Colon (tissue), 2 donors: ENCODE results near the gene SMCO1.
"Not testable (repeated sequence)": the region's sequence is repeated elsewhere in the genome, so short reads cannot be mapped to it uniquely, and the experiment has no call there.

Experiments
- FAIRE-seq: peaks from 2 replicates; lab custom pipeline; 2012; peaks lifted over from hg19 to GRCh38; lab: Jason Lieb, UNC
- donor health status: control.
- donor health status: control.

Gene SMCO1, protein sequence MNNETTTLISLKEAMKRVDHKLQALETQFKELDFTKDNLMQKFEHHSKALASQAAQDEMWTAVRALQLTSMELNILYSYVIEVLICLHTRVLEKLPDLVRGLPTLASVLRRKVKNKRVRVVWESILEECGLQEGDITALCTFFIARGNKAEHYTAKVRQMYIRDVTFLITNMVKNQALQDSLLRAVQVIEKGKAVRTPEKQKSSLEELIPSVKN

DNA sequence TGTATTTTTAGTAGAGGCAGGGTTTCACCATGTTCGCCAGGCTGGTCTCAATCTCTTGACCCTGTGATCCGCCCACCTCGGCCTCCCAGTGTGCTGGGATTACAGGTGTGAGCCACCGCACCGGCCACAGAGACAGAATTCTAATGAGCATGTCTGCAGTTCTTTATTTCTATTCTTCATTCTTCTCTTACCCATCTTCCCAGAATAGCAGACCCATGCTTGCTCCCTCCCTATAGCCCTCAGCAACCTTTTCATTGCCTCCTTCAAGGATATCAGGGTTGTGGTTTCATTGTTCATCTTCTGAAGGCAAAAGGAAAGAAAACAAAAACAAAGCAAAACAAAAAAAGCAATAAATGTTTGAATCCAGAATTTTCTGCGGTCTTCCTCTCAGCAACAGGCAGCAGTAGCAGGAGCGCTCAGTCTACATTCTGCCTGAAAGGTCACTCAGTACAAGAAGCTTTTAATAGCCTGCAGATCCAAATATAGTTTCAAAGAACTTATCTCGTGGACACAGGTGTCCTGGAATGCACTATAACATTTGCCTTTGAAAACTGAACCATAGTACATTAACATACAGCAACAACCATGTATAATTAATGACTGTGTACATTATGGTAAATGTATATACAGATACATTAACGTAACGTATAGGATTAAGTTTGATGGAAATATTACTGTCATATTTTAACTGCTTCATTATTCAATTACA, at the start of gene SMCO1:
Gene SMCO1, minus strand, starts transcription at position 434 of the 709 bp plus-strand sequence. Its CDS starts 137 bp downstream, at position 297.
- no peak for FAIRE-seq

DNA sequence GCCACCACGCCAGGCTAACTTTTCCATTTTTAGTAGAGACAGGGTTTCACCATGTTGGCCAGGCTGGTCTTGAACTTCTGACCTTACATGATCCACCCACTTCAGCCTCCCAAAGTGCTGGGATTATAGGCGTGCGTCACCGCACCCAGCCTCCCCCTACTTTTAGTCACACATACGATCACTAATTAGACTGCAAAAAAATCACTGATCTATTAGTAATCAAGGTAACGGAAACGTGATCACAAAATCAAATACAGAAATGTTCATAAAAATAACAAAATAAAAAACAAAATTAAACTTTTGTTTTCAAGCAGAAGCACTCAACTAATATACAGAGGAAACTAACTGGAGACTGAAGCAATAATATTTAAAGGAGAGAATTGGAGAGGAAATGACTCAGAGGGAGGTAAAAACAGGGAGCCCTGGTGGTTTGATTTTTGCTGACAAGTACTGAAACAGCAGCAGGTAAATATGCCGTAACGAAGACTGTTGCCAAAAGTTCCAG, 48.6 kb upstream of the SMCO1 start:
- no peak for FAIRE-seq

DNA sequence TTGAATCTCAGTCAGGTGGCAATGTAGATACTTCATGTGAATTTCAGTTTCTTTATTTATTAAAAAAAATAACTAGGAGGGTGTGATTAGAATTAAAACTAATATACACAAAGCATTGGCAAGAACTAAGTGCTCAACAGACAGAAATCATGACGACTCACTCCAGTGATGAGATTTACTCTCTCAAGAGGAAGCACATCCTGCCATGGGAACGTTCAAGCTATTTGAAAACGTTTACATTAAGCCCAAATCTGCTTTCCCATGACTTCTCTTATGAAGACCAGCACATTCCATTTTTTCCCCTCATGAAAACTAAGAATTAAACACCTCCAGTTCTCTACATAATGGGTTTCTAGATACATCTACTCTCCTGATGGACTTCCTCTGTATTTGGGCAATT, 44.7 kb upstream of the SMCO1 start:
- FAIRE-seq = no peak

DNA sequence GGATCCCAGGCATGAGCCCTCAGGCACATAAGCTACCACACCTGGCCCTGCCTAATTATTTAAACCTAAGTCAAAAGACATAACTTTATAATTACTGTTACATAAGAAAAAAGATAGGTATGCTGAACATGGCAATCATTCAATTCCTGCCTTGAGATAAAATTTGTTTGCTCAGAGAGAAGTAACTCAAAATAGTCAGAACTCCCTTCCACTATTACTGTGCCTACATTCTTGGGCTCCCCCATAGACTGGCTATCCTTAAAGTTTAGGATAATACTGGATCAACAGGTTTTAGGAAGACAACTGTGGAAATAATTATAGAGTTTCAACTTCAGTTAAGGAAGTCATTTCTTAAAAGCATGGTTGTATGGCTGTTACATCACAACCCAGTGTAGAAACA, 43.3 kb upstream of the SMCO1 start:
- FAIRE-seq = no peak

DNA sequence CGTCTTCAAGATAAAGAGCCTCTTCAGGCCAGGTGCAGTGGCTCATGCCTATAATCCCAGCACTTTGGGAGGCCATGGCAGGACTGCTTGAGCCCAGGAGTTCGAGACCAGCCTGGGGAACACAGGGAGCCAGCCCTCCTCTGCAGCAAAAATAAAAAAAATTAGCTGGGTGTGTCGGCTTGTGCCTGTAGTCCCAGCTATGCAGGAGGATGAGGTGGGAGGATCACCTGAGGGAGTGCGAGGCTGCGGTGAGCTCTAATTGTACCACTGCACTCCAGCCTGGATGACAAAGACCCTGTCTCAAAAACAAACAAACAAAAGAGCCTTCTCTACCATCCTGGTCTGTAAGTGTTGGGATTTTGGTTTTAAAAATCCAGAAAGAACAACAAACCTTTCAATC, 42.1 kb upstream of the SMCO1 start:
- FAIRE-seq = no peak

DNA sequence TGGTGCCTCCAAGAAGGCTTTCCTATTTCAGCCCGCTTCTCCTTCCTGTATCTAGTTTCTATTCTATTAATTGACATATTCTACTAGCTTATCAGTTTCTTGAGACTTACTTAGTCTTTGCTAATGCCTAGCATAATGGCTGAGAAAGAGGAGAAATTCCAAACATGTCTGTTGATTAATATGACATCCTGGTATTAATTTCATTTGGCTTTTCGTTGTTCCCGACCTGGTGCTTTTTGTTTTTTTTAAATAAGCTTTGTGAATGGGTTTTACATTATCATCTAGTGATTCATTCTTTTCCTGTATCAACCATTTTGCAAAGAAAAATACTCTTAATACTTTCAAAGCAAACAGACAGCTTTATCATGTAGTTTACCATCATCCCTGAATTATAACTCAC, 40.1 kb upstream of the SMCO1 start:
- no peak for FAIRE-seq

DNA sequence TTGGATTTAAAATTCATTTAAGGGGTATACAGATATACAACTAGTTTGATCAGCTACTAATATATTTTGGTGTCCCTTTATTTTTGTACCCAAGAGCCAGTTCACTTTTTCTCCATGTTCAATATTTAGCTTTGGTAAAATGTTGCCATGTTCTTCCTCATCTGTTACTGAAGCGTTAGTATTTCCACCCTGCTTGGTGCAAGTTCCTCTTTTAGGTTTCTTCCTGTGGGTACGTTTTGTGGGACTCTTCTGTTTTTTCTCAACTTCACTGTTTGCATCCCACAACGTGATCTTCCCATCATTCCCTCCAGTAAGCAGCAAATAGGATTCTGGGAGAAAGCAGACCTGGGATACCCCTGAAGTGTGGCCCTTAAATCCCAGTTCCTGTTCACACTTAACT, 39.1 kb upstream of the SMCO1 start:
- FAIRE-seq = no peak

DNA sequence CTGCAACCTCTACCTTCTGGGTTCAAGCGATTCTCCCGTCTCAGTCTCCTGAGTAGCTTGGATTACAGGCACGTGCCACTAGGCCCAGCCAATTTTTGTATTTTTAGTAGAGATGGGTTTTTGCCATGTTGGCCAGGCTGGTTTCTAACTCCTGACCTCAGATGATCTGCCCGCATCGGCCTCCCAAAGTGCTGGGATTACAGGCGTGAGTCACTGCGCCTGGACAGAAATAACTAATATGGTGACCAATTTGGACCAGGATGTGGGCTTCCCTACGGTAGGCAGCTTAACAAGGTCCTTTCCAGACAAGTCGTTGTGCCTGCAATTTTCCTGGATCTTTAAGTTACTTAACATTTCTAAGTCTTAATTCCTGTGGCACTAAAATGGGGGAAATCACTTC, 38.4 kb upstream of the SMCO1 start:
- FAIRE-seq = no peak

DNA sequence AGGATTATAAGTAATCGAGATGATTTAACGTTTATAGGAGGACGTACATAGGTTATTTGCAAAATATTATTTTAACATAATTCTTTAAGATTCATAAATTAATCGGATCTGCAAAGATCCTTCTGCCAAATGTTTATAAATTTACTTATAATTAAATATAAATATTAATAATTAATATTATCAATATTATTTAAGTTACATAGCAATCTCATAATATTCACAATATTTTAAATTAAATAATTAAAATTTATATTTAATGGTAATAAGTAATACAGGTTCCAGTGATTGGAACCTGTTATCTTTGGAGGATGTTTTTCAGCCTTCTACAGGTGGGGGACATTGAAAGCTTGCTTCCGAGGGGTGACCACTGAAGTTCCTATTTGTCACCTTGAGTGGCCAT, 37.1 kb upstream of the SMCO1 start:
- peak; percentile 87 for FAIRE-seq

DNA sequence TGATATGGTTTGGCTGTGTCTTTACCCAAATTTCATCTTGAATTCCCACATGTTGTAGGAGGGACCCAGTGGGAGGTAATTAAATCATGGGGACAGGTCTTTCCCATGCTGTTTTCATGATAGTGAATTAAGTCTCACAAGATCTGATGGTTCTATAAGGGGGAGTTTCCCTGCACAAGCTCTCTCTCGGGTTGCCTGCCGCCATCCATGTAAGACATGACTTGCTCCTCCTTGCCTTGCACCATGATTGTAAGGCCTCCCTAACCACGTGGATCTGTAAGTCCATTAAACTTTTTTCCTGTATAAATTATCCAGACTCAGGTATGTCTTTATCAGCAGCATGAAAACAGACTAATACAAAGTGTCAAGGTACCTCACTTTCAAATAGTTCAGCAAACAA, 35.0 kb upstream of the SMCO1 start:
- FAIRE-seq = not testable (repeated sequence)

DNA sequence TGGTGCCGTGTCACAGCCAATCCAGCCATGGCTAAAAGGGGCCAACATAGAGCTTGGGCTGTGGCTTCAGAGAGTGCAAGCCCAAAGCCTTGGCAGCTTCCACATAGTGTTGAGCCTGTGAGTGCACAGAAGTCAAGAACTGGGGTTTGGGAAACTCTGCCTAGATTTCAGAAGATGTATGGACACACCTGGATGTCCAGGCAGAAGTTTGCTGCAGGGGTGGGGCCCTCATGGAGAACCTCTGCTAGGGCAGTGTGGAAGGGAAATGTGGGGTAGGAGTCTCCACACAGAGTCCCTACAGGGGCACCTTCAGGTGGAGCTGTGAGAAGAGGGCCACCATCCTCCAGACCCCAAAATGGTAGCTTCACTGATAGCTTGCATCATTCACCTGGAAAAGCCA, 34.2 kb upstream of the SMCO1 start:
- FAIRE-seq = not testable (repeated sequence)

DNA sequence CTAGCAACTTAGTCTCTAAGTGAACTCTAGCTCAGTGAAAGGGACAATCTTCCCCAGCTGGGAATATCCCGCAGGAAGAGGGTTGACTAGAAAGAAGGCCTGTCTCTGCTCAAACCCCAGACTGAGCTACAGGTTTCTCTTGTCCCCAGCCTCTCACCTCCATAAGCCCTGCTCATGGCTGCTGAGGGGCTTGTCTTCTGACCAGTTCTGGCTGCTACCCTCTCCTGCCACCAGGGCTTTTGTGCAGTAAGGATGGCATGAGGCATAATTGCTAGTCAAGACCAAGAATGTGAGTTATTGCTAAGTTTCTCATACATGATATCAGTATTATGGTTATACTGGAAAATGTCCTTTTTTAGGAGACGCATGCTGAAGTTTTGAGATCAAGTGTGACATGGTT, 31.9 kb upstream of the SMCO1 start:
- FAIRE-seq = no peak

DNA sequence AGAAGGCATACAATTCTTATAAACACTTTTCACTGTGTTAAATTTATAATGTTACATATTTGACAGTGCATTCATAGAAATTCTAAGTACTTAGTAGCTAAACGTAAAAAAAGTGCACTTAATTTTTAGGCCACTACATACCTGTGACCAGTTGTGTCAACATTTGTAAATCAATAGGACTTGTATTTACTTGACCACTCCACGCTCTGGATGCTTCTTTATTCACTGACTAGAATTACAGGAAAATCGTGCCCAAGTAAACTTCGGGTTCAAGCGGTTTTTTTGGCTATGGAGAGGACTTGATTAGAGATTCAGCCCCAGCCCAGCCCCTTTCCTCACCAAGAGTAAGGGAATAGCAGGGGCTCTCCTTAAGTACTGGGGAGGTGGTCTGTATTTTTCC, 31.4 kb upstream of the SMCO1 start:
- no peak for FAIRE-seq

DNA sequence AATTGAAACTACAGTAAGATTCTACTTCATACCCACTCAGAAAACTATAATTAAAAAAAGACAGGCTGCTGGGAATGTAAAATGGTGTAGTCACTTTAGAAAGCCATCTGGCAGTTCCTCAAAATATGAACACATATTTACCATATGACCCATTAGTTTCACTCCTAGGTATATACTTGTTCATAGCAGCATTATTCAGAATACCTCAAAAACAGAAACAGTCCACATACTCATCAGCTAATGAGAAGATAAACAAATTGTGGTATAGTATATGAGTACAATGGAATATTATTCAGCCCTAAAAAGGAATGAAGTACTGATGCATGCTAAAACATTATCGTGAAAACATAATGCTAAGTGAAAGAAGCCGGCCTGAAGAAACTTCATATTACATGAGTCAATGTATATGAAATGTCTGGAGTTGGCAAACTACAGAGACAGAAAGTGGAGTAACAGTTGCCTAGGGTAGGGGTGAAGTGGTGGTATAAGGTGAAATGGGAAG, 29.4 kb upstream of the SMCO1 start:
- FAIRE-seq = no peak

DNA sequence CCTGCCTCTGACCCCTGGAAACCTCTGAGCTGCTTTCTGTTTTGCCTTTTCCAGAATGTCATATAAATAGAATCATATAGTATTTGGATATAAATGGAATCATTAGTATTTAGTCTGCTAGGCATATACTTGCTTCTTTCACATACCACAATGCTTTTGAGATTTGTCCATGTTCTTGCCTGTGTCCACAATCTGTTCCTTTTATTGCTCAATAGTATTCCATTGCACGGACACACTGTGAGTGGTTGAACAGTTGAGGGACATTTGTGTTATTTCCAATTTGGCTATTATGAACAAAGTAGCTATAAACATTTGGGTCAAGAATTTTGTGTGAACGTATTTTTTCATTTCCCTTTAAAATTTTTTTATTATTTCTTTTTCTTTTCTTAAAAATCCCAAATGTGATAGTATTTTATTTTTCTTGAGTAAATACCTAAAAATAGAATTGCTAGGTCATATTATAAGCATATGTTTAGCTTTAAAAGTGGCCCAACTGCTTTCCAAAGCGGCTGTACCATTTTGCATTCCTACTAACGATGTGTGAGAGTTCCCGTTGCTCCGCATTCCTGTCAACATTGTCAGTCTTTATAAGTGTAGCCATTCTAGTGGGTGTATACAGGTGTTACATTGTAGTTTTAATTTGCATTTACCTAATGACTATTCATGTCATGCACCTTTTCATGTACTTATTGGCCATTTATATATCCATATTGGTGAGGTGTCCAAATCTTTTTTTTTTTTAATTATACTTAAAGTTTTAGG, 26.7 kb upstream of the SMCO1 start:
- no peak for FAIRE-seq

DNA sequence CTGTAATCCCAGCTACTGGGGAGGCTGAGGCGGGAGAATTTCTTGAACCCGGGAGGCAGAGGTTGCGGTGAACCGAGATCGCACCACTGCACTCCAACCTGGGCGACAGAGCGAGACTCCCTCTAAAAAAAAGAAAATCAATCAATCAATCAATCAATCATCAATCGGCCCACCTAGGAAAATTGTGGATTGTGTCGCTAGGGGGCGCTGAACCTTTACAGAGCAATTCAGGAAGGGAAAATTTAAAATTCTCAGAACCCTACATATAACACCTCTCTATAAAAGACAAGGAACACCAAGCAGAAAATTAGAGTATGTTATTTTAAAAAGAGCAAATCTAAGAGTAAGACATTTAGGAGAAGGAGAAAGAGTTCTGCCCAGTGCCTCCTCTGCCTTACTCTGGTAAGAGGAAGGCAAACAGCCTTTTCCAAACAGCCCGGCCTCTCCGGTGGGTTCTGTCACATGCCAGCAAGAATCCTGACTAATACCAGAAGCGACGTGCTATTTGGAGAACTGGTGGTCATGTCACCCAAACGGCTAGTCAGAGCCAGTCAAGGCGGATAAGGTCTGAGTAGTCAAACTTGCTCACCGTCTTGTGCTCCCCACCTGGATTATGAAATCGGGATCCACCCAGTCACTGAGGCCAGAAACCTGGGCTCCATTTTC, 22.3 kb upstream of the SMCO1 start:
- FAIRE-seq = no peak

DNA sequence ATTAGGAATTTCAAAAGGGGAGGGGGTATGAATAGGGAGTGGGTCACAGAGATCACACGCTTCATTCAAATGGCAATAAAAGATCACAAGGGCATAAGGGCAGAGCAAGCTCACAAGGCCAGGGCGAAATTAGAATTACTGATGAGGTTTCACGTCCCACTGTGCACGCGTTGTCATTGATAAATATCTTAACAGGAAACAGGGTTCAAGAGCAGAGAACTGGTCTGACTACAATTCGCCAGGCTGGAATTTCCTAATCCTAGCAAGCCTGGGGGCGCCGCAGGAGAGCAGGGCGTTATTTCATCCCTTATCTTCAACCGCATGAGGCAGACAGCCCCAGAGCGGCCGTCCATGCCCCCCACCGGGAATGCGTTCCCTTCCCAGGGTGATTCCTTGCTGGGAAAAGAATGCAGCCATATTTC, 18.1 kb upstream of the SMCO1 start:
- no peak for FAIRE-seq

DNA sequence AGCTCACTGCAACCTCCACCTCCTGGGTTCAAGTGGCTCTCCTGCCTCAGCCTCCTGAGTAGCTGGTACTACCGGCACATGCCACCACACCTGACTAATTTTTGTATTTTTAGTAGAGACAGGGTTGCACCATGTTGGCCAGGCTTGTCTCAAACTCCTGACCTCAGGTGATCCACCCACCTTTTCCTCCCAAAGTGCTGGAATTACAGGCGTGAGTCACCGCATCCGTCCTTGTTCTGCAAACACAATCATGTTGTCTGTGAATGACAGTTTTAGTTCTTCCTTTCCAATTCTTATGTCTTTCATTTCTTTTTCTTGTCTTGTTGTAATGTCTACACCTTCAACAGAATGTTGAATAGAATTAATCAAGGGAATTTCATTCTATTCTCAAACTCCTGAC, 16.3 kb upstream of the SMCO1 start:
- no peak for FAIRE-seq

DNA sequence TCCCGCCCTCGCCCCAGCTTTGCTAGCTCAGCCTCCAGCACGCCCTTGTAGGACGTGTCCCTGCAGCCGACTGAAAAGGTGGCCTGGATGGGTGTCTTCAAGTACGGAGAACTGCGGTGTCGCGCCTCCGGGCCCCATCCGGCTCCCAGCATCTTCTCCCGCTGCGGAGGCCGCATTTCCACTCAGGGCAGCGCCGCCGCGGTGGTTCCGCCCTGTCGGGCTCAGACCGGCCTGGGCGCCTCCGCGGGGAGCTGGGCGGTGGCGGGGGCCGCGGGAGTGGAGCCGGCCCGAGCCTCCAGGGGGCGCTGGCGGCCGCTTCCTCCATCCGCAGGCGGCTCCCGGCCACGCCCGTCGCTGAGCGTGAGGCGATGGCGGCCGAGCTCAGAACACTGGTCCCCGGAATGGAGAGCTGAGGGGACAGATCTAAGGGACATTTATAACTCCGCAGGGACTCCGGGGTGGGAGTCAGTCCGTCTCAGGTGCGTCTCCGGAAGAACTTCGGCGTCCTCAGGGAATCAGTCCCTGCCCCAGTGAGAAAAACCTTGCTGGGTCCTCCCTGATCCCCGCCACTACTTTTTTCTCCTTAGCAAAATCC, 13.6 kb upstream of the SMCO1 start:
- FAIRE-seq = no peak

DNA sequence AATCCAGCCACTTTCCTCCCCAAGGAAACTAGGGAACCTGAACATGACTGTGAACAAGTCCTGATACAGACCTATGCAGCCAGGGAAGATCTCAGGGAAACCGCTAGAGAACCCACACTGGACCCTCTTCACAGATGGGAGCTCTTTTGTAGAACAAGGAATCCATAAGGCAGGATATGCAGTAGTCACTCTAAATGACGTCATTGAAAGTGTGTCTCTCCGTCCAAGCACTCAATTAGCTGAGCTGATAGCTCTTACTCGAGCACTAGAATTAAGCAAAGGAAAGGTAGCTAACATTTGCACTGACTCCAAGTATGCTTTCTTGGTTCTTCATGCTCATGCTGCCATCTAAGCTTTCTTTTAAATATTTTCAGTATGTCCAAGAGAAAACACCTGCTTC, 10.0 kb upstream of the SMCO1 start:
- no peak for FAIRE-seq

DNA sequence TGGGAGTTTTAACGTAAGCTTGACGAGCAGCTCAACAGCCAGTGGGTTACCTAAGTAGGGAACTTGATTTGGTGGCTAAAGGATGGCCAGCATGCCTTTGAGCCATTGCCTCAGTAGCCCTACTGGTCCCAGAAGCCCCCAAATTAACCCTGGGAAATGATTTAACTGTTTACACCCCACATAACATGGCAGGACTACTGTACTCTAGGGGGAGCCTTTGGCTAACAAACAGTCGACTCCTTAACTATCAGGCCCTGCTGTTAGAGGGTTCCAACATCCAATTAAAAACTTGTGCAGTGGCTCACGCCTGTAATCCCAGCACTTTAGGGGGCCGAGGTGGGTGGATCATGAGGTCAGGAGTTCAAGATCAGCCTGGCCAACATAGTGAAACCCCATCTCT, 9.4 kb upstream of the SMCO1 start:
- no peak for FAIRE-seq

DNA sequence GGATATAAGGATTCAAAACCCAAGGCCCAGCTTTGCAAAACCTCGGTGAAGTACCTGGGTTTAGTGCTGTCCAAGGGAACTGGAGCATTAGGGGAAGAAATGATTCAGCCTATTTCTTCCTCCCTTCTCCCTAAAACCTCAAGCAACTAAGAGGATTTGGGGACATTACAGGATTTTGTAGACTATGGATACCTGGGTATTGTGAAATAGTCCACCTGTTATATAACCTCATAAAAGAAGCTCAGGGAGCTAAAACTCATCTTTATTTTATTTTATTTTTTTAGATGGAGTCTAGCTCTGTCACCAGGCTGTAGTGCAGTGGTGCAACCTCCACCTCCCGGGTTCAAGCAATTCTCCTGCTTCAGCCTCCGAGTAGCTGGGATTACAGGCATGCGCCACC, 8.7 kb upstream of the SMCO1 start:
- FAIRE-seq = no peak
